GM19467 (cell line): ENCODE data around the gene RNF17.
"Not testable (repeated sequence)": the region's sequence is repeated elsewhere in the genome, so short reads cannot be mapped to it uniquely, and the experiment has no call there.

Experiments
- ATAC-seq: cut with Tn5 transposase; IDR thresholded peaks from one replicate; pipeline ENCODE4 v1.9.1; 2021; ENCODE audit warnings: mild to moderate bottlenecking, moderate library complexity; ENCODE audit not compliant: unreplicated experiment

Gene RNF17

DNA sequence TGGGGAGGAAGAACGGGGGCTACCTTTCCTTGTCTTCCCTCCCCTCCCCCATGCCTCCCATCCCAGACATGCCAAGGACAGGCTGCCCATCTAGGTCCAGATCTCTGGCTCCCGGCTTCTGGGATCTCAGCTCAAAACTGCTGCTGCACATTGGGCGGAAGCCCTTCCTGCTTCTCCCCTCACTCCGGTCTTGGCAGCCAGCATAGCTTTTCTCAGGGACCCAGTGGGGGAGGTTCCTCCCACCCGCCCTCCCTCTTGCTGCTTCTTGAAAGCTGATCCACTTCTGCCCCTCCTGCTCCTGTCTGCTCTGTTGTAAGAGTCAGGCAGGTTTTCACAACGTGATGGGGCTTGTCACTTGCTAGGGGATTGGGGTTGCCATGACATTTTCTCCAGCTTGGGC is 21.7 kb upstream of the RNF17 start:
- ATAC-seq = no peak

DNA sequence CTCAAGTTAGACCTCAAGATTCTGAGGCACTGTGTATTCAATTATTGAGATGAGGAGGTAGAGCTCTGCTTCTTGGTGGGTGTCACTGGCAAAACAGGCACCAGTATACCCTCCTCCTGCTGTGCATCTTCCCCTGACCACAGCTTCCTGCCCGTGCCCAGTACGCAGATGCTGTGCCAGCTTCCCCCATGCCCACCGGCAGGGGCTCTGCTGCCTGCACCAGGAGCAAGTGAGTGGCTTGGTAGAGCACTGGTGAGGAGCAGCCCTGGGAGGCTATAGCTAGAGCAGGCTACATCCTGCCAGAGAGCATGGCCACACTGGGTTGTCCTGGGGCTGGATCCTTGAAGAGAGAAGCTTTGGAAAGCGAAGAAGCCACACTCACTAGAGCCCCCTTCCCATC is 21.0 kb upstream of the RNF17 start:
- no peak for ATAC-seq

DNA sequence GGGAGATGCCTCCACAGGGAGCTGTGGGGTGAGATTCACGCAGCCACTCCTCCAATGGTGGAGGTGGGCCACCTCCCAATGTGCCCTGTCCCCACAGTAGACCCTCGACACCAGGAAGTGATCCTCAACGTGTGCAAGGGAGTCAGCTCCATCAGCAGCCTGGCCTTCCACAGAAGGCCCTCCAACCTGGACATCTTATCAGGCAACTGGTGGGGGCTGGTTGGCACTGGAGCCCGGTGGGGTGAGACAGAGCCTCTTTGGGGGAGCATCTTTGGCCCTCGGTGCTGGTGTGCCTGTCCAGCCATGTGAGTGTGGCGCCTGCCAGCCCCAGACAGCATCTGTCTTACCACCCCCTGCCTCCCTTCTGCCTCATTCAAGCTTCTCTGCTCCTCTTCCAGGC is 19.7 kb upstream of the RNF17 start:
- ATAC-seq = no peak

DNA sequence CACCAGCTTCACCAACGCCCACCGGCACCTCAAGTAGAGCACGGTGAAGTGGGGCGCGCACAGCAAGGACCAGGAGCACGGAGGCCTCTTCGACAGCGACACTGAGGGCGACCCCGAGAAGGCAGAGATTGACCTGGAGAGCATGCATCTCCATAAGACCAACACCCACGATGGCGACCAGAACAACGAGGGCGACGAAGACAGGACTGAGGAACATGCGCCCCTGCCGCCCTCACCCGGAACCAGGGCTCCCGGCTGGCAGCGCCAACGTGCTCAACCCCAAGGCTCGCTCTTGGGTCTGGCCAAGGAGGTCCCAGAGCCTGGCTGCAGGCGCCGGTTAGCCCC is 18.5 kb upstream of the RNF17 start:
- ATAC-seq = no peak

DNA sequence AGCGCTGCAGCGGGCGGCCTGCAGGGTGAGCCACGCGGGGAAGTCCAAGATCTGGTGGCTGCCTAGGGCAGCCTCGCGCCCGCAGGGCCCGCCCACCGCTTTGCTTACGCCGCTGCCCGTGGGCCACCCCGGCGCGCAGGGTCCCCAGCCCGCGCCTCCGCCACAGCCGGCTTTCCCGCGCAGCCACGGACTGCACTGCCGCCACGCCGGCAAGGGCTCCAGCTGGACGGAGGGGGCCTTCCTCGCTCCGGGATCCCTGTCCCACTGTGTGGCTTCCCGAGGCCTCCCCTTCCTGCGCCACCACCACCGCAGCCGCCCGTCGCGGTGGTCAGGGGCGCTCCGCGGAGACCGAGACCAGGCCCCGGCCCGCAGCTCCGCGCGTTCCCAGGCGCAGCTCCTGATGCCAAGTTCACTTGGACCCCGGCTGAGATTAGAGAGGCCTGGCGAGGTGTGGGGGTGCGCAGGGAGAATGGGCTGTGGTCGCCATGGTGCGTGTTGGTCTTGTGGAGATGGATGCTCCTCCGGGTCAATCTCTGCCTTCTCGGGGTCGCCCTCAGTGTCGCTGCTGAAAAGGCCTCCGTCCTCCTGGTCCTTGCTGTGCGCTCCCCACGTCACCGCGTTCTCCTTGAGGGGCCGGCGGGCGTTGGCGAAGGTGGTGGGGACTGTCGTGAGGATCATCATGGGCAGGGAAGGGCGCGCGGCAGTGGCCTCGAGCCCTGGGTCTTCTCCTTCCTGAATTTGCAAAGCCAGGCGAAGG is 17.9 kb upstream of the RNF17 start:
- ATAC-seq = no peak

DNA sequence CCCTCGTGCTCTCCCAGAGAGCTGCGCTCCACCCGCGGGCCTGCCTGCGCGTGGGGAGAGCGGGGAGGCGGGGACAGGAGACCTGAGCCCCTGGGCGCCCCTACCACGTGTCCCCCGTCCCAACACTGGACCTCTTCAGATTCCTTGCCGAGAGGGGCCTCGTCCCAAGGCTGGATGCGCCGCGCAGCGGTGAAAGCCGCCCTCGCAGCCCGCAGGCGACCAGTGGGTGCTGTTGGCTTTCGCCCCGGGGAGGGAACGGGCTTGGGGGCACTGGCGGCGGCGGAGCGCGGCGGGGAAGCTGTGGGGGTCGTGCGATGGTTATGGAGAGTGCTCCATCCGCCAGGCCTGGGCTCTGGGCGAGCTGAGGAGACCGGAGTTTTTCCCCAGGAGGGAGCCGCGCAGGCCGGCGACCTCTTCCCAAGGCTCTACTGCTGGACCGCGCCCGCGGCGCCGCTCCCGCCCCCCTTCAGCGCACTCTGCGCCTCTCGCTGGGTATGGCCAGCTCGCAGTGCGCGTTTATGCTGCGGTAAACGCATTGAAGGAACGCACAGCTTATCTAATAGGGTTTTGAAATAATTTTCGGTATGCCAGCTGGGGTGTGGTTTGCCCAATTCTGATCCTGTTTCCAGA is 17.2 kb upstream of the RNF17 start:
- no peak for ATAC-seq

DNA sequence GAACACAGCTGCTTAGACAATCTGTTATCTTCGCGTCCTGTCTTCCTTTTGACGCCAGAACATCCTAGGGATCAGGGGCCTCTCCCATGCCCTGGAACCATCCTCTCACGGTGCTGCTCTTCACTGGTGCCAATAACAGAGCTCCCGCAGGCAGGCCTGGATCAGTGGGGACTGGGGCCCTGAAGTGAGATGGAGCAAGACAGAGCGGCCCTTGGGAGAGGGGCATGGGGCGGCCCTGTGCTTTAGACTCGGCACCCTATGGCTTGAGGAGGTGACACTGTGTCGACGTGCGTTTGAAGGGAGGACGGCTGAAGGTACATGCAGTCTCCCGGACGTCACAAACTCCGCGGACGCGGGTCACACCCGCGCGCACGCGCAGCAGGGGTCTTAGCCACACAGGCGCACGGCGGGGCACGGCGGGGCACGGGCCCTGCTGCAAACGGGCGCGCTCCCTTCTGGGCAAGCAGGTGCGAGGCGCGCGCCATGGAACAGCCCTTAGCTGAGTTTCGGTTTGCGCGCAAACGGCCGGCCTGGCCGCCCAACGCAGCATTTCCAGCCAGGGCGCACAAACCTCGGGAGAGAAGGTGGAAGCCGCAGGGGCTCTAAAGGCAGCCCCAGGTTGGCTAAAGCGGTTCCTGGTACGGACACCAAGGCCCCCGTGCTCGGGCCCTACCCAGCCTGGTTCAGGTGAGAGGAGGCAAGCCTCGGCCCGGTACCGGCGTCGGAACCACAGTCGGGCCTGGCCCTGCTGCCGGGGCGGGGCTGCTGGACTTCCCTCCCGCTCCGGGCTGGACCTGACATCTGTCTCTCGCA is 16.5 kb upstream of the RNF17 start:
- no peak for ATAC-seq

DNA sequence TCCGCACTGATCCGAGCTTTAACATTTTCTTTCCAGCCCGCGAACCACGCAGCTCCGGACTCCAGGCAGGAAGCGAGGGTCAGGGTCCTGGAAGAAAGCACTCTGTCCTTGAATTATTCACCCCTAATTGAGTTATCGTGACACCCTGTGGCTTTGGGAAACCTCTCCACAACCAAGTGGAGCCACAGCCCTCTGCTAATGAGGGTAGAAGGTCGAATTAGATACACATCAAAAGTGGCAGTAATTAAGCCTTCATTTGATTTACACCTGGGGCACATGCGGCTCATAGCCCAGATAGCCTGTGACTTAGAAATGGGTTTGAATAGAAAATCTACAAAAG is 15.9 kb upstream of the RNF17 start:
- no peak for ATAC-seq

DNA sequence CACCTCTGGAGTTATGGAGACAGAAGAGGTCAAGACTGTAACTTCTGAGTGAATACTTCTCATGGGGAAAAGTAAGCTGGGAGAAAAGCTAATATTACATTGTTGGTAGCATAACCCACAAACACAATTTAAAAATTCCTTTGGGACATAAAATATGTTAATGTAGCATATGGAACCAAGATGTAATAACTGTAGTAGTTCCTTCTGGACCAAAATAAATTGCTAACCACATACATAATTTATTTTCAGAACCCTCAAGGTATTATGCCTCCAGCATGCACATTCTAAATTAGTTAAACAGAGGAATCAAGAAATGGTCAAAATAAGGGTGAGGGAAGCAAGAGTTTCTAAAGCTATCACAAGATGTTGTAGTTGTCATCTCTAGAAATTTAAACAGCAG is 4.8 kb upstream of the RNF17 start:
- ATAC-seq = no peak

DNA sequence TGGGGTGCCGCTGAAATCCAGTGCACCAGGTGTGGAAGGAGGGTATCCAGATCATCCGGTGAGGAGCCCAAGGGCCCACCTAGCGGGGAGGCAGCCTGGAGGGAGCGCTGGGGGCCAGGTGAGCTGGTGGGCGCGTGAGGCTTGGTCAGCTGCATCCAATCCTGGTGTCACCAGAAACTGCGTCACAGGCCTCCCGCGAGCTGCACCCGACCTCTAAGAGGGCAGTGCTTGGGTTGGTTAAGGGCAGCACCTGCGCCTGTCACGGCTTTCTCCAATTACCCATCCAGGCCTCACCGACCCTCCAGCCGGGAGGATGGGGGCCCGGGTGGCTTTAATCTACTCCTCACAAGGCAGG is 284 bp downstream of the RNF17 start:
- no peak for ATAC-seq

DNA sequence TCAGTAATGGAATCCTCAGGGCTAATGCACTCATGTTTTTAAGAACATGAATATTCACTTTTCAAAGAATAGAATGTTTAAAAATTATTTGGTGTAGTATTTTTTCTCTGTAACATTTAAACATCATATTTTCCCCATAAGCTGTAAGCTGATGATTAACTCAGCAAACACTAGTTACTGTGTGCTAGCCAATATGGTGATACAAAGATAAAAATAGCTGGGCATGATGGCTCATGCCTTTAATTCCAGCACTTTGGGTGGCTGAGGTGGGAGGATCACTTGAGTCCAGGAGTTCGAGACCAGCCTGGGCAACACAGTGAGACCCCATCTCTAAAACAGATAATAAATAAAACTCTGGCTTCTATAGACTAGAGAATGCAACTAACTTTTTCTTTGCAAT is 13.2 kb downstream of the RNF17 start:
- ATAC-seq = no peak

DNA sequence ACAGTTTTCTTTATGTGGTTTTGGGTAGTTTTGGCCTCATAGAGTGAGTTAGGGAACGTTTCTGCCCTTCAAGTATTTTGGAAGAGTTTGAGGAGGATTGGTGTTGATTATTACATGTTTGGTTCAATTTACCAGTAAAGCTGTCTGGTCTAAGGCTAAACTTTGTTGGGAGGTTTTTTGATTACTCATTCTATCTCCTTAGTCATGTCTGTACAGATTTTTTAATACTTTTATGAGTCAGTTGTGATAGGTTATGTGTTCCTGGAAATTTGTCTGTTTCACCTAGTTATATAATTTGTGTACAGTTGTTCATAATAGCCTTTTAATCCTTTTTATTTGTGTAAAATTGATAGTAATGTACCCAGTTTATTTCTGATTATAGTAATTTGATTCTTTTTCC is 20.4 kb downstream of the RNF17 start:
- ATAC-seq = no peak

DNA sequence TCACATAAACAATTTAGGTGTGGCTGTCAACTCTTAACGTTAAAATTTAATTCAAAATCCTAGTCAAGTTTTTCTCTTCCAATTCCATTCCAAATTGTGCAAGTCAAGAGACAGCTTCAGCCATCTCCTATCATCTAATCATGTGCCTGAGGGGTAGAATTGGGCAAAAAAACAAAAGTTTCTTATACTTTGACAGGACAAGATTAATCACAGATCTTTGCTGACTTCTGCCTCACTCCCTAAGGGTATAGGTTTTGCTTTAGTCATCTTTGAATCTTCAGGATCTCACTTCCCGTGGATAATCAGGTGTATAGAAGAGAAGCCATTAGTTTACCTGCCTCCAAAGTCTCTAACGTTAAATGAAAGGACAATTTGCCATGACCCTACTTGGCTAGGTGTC is 24.6 kb downstream of the RNF17 start:
- no peak for ATAC-seq

DNA sequence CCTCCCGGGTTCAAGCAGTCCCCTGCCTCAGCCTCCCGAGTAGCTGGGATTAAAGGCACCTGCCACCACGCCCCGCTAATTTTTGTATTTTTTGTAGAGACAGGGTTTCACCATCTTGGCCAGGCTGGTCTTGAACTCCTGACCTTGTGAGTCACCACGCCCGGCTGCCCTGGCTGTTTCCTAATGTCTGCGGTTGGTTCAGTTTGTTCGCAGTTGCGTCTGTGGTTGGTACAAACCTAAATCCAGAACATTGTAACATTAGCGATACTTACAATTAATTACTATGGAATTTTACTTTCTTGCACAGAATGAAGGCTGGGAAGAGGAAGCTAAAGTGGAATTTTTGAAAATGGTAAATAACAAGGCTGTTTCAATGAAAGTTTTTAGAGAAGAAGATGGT is 38.1 kb downstream of the RNF17 start:
- ATAC-seq = no peak

DNA sequence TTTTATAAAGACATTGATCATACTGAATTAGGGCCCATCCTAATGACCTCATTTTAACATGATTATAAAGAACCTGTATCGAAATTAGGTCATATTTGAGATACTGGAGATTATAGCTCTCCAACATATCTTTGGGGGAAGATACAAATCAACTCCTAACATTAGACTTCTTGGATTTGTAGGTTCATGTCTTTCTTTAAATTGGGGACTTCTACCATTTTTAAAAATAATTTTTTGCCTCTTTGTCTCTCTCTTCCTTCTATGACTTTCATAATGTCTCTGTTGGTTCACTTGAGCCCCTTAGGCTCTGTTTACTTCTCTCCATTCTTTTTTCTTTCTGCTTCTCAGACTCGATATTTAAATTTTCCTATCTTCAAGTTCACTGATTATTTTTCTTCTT is 57.2 kb downstream of the RNF17 start:
- ATAC-seq = no peak

DNA sequence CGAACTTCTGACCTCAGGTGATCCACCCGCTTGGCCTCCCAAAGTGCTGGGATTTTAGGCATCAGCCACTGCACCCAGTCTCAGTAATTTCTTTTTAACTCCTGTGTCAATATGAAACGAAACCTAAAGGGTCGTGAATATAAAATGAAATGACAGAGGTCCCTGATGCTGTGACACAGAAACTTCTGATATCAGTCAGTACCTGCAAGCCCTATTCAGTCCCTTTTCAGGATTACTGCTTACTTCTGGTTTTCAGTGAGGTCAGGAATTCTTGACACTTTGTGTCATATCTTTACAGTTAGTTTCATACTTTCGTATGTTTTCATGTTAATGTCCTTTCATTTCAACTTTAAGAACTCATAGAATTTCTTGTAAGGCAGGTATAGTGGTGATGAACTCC is 58.7 kb downstream of the RNF17 start:
- no peak for ATAC-seq

DNA sequence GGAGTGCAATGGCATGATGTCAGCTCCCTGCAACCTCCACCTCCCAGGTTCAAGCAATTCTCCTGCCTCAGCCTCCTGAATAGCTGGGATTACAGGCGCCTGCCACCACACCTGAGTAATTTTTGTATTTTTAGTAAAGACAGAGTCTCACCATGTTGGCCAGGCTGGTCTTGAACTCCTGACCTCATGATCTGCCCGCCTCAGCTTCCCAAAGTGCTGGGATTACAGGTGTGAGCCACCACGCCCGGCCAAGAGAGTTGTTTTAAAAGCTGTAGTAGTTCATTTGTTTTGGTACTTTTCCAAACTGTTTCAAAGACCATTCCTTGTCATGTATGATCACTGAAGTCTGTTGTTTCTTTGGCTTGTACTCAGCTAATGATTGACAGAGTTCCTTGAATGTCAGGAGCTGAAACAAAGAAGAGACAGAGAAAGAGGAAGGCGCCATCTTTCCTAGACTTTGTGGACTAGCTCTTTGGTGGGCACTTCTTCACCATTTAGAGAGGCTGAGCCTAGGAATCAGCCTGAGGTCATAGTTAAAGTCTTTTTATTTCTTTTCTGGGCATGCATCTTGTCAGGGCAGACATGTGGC is 59.2 kb downstream of the RNF17 start:
- ATAC-seq = not testable (repeated sequence)

DNA sequence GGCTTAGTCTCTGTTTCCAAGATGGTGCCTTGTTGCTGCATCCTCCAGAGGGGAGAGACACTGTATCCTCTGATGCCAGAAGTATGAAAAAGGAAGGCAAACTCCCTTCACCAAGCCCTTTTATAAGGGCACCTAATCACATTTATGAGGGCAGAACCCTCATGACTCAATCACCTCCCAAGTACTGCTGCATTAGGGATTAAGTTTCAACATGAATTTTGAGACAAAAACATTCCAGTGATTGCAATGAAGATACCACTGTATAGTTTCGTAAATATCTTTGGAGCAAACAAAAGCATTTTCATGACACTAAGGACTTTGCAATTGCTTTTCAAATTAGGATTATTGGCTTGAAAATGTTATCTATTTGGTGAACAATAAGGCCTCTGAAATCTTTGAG is 63.8 kb downstream of the RNF17 start:
- no peak for ATAC-seq

DNA sequence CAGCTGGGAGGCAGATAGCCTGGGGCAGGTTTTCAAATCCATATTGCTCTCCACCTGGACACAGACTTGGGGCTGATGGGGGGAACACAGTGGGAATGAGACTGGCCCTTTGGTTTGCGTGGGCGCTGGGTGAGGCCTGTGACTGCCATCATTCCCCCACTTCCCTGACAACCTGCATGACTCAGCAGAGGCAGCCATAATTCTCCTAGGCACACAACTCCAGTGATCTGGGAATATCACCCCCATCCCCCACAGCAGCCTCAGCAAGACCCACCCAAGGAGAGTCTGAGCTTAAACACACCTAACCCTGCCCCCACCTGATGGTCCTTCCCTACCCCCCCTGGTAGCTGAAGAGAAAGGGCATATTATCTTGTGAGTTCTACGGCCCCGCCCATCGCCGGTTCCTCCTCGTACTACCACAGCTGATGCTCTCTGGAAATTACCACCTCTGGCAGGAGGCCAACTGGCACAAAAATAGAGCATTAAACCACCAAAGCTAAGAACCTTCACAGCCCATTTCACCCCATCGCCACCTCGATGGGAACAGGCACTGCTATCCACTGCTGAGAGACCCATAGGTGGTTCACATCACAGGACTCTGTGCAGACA is 71.0 kb downstream of the RNF17 start:
- no peak for ATAC-seq

DNA sequence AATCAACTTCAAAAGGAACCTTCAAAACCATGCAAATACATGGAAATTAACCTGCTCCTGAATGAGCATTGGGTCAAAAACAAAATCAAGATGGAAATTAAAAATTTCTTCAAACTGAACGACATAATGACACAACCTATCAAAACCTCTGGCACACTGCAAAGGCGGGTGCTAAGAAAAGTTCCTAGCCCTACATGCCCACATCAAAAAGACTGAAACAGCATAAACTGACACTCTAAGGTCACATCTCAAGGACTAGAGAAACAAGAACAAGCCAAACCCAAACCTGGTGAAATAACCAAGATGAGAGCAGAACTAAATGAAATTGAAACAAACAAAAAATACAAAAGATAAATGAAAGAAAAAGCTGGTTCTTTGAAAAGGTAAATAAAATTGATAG is 73.6 kb downstream of the RNF17 start:
- not testable (repeated sequence) for ATAC-seq

DNA sequence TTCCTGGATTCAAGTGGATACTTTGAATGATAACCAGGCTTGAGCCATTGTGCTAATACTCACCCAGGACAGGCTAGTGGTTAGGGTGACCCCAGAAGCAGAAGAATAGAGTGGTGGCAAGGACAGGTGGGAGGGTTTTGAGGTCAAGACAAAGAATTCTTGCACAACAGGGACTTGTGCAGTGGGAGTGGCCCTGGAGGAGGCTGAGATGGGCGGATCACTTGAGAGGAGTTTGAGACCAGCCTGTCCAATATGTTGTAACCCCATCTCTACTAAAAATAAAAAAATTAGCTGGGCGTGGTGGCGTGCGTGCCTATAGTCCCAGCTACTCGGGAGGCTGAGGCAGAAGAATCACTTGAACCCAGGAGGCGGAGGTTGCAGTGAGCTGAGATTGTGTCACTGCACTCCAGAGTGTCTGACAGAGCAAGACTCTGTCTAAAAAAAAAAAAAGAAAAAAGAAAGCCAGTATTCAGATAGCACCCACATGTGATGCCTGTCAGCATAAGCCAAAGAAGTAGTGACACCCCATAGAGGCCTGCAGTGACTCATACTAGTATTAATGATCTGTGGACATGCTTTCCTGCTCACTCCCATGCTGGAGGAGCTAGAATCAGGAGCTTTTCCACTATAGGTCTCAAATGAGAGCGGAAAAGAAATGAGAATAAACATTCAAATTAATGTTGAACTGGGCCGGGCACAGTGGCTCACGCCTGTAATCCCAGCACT is 78.7 kb downstream of the RNF17 start:
- no peak for ATAC-seq
